OCI-LY3 (cell line): ENCODE data around the gene SRGN.

Experiments
- H2AFZ ChIP-seq: fragments of 200-600, 300-600 bp; shearing (Covaris generic); 2 replicates; pipeline ENCODE4 v1.6.0; 2014; ENCODE audit warnings: antibody characterized with exemption, low read depth, low read length
- H3K27ac ChIP-seq: fragments of 200-600, 300-600 bp; sonication (generic); 2 replicates; pipeline ENCODE4 v1.5.1; 2014; ENCODE audit warnings: mild to moderate bottlenecking, low read length, moderate library complexity, mixed read lengths
- H3K27me3 ChIP-seq: fragments of 200-600, 300-600 bp; sonication (generic); 2 replicates; pipeline ENCODE4 v1.6.1; 2014; ENCODE audit warnings: low read depth, low read length, mixed read lengths
- H3K36me3 ChIP-seq: fragments of 200-600, 300-600 bp; sonication (generic); replicated peaks from 2 replicates; pipeline ENCODE3; 2014; ENCODE audit warnings: low read depth, low read length, mixed read lengths
- H3K4me1 ChIP-seq: fragments of 300-600, 200-600 bp; sonication (generic); 2 replicates; pipeline ENCODE4 v1.6.1; 2014; ENCODE audit warnings: low read length, mixed read lengths
- H3K4me2 ChIP-seq: fragments of 200-600, 300-600 bp; sonication (generic); 2 replicates; pipeline ENCODE4 v1.6.1; 2014; ENCODE audit warnings: low read length, mixed read lengths
- H3K4me3 ChIP-seq: fragments of 300-600, 200-600 bp; sonication (generic); 2 replicates; pipeline ENCODE4 v1.5.1; 2014; ENCODE audit warnings: antibody characterized with exemption, mild to moderate bottlenecking, low read length, moderate library complexity
- H3K79me2 ChIP-seq: fragments of 300-600, 200-600 bp; shearing (Covaris generic); 2 replicates; pipeline ENCODE4 v1.6.1; 2014; ENCODE audit warnings: mild to moderate bottlenecking, low read length, mixed read lengths
- H3K9ac ChIP-seq: fragments of 300-600, 200-600 bp; shearing (Covaris generic); 2 replicates; pipeline ENCODE4 v1.6.0; 2014; ENCODE audit warnings: mild to moderate bottlenecking, low read length, moderate library complexity
- H3K9me3 ChIP-seq: fragments of 200-600, 300-600 bp; shearing (Covaris generic); 2 replicates; pipeline ENCODE4 v1.6.1; 2014; ENCODE audit warnings: low read length, mixed read lengths; ENCODE audit not compliant: insufficient read depth
- H4K20me1 ChIP-seq: fragments of 200-600, 300-600 bp; sonication (generic); 2 replicates; pipeline ENCODE4 v1.6.1; 2016; ENCODE audit warnings: low read length, mixed read lengths; ENCODE audit not compliant: insufficient read depth
- CTCF ChIP-seq: fragments of 200-600, 300-600 bp; sonication (generic); IDR thresholded peaks from 2 replicates; pipeline ENCODE4 v1.5.1; 2014; ENCODE audit warnings: antibody characterized with exemption, low read length, low read depth
- EZH2phosphoT487 ChIP-seq: fragments of 200-600 bp; shearing (Covaris generic); IDR thresholded peaks from 2 replicates; pipeline ENCODE4 v1.6.1; 2018; ENCODE audit warnings: antibody characterized with exemption, mixed run types, low read depth

Gene SRGN

GRCh38 chr10:69151984-69152383 is 64.1 kb downstream of the SRGN start:
- no peaks in the 10 kb centered on the region for H3K9me3 ChIP-seq
- no peak for TF ChIP-seq EZH2phosphoT487
- TF ChIP-seq CTCF: no peak
- no peaks in the 10 kb centered on the region for H3K36me3 ChIP-seq
- no peak overlapping the region for H3K4me3 ChIP-seq
- no peaks in the 10 kb centered on the region for H3K4me1 ChIP-seq
- no peaks in the 10 kb centered on the region for H3K27me3 ChIP-seq
- H3K79me2 ChIP-seq: no peaks in the 10 kb centered on the region
- no peak overlapping the region for H3K4me2 ChIP-seq
- no peak overlapping the region for H2AFZ ChIP-seq
- H3K27ac ChIP-seq: no peak overlapping the region
- H4K20me1 ChIP-seq: no peaks in the 10 kb centered on the region
- no peak overlapping the region for H3K9ac ChIP-seq

- no peak overlapping the region for H2AFZ ChIP-seq
- no peaks in the 10 kb centered on the region for H3K36me3 ChIP-seq
- TF ChIP-seq EZH2phosphoT487: no peak
- TF ChIP-seq CTCF: no peak
- no peaks in the 10 kb centered on the region for H3K4me1 ChIP-seq
- H3K9ac ChIP-seq: no peak overlapping the region
- H4K20me1 ChIP-seq: no peaks in the 10 kb centered on the region
- no peak overlapping the region for H3K4me2 ChIP-seq
- no peak overlapping the region for H3K27ac ChIP-seq
- no peak overlapping the region for H3K4me3 ChIP-seq
- no peaks in the 10 kb centered on the region for H3K9me3 ChIP-seq
- H3K27me3 ChIP-seq: no peaks in the 10 kb centered on the region
- no peaks in the 10 kb centered on the region for H3K79me2 ChIP-seq
Measured at GRCh38 chr10:69153227-69153626, 65.3 kb downstream of the SRGN start.
